GM12878 (cell line): ENCODE measurements around the gene HLA-DQB1. TPM values are rescaled to one million over a fixed set of nuclear protein-coding genes. Genes with fewer than 3 reads are reported as not detected.
"Not testable (repeated sequence)": the region's sequence is repeated elsewhere in the genome, so short reads cannot be mapped to it uniquely, and the experiment has no call there.

Experiments
- ATAC-seq: fragments of 200-7000 bp; cut with Tn5 transposase; 3 replicates; pipeline ENCODE4 v1.9.1; 2020; ENCODE audit warnings: mild to moderate bottlenecking, moderate library complexity
- BruUV-seq: library from RNA; stranded (reverse); fragments of 400-500 nt; replicated peaks from 2 replicates; lab custom pipeline; 2021; lab: Mats Ljungman, UMichigan
- CTCF ChIA-PET: fragments of 300-600 bp; sonication (Branson Sonifier 250); formaldehyde crosslinking; extraction: SDS; loops from one replicate; lab custom pipeline; 2021; ENCODE audit warnings: inconsistent platforms; lab: Yijun Ruan, JAX
- POLR2A ChIA-PET: fragments of 350-600 bp; formaldehyde crosslinking; extraction: SDS; loops from one replicate; lab custom pipeline; 2021; ENCODE audit warnings: inconsistent platforms; lab: Charles Lee
- RAD21 ChIA-PET: fragments of 300-600 bp; sonication (Branson Sonifier 250); formaldehyde crosslinking; loops from one replicate; lab custom pipeline; 2023; ENCODE audit warnings: antibody characterized with exemption; ENCODE audit not compliant: unreplicated experiment; lab: Charles Lee
- SMC1A ChIA-PET: fragments of 300-600 bp; sonication (Branson Sonifier 250); formaldehyde crosslinking; loops from one replicate; lab custom pipeline; 2023; ENCODE audit not compliant: unreplicated experiment, uncharacterized antibody; lab: Charles Lee
- DNase-seq: peaks from one replicate; pipeline ENCODE4 v3.0.0-alpha.2; 2011; ENCODE audit warnings: low read depth, low spot score
- FAIRE-seq: peaks from 3 replicates; lab custom pipeline; 2011; peaks lifted over from hg19 to GRCh38; lab: Jason Lieb, UNC
- H2AFZ ChIP-seq: 2 replicates; pipeline ENCODE4 v1.6.0; 2011; ENCODE audit warnings: low read depth, low read length, control low read depth; ENCODE audit not compliant: control insufficient read depth
- H3K27ac ChIP-seq: 2 replicates; pipeline ENCODE4 v1.5.1; 2011; ENCODE audit warnings: control low read depth; ENCODE audit not compliant: control insufficient read depth, insufficient read depth
- H3K27me3 ChIP-seq, 2 experiments: replicated peaks in 1 of 2; 2 replicates each; pipeline versions ENCODE4 v1.6.0 to v1.6.1; 2011; ENCODE audit warnings: low read length in 1 of 2; ENCODE audit not compliant: control insufficient read depth in 2 of 2, insufficient read depth in 2 of 2
- H3K36me3 ChIP-seq, 2 experiments: 2 replicates each; pipeline ENCODE4 v1.5.1; 2011; ENCODE audit warnings: low read length in 1 of 2; ENCODE audit not compliant: control insufficient read depth in 2 of 2, insufficient read depth in 2 of 2
- H3K4me1 ChIP-seq: 2 replicates; pipeline ENCODE4 v1.6.1; 2011; ENCODE audit warnings: mild to moderate bottlenecking, low read length, moderate library complexity, mixed read lengths; ENCODE audit not compliant: control insufficient read depth, insufficient read depth
- H3K4me2 ChIP-seq: 2 replicates; pipeline ENCODE4 v1.6.0; 2011; ENCODE audit warnings: control low read depth; ENCODE audit not compliant: control insufficient read depth, insufficient read depth
- H3K4me3 ChIP-seq: fragments of 200-600 bp; sonication (generic); 2 replicates; pipeline ENCODE4 v1.5.1; 2016
- H3K79me2 ChIP-seq: 2 replicates; pipeline ENCODE4 v1.6.0; 2011; ENCODE audit warnings: low read length; ENCODE audit not compliant: control insufficient read depth, insufficient read depth
- H3K9ac ChIP-seq: 2 replicates; pipeline ENCODE4 v1.8.0; 2011; ENCODE audit warnings: low read length, control low read depth, mixed read lengths; ENCODE audit not compliant: control insufficient read depth, insufficient read depth
- H3K9me3 ChIP-seq: replicated peaks from 3 replicates; pipeline ENCODE4 v1.5.1; 2011; ENCODE audit warnings: mild to moderate bottlenecking, low read length; ENCODE audit not compliant: control insufficient read depth, insufficient read depth
- H4K20me1 ChIP-seq: 2 replicates; pipeline ENCODE4 v1.6.0; 2011; ENCODE audit not compliant: control insufficient read depth, insufficient read depth
- ZBTB33 ChIP-seq: fragments of 450-650 bp; IDR thresholded peaks from 2 replicates; pipeline ENCODE4 v1.6.1; 2017; ENCODE audit warnings: mild to moderate bottlenecking
- WGBS: methylation state at CpG from one replicate; pipeline ENCODE4 v1.1.6; 2016; ENCODE audit warnings: low lambda C conversion rate; ENCODE audit not compliant: insufficient replicate concordance, insufficient coverage; ENCODE audit errors: missing lambda C conversion rate; 5-methylcytosine and 5-hydroxymethylcytosine counted together
- in situ Hi-C: fragments of 300-500 bp; cut with MboI; formaldehyde crosslinking; loops from 9 replicates; pipeline ENCODE4 v1.14.3; 2018; ENCODE audit warnings: mixed read lengths
- intact Hi-C: fragments of 100-400 bp; cut with micrococcal nuclease; formaldehyde crosslinking; loops from one replicate; pipeline ENCODE4 v1.14.2; 2022; ENCODE audit not compliant: unreplicated experiment
- polyA plus RNA-seq, 11 experiments: library from polyadenylated mRNA; depleted of rRNA in 4 of 11; unstranded in 6 of 11; stranded (reverse) in 5 of 11; fragments of >200 nt; fragmentation: Nextera tagmentation in 4 of 11; fragmentation: Illumina TruSeq in 1 of 11; extraction: Ambion mirVana in 4 of 11; extraction: Trizol in 1 of 11; gene quantifications; 1 replicate in 1 of 11; 2 replicates in 10 of 11; pipeline versions ENCODE4 v1.2.1 to v1.2.3, GENCODE V29; 2011 to 2016; ENCODE audit warnings: inconsistent platforms in 2 of 11, missing spikeins in 2 of 11, low read depth in 1 of 11
- total RNA-seq, 4 experiments: library from RNA; depleted of rRNA in 3 of 4; stranded (reverse); fragments of >200 nt in 3 of 4; fragmentation: Illumina TruSeq in 1 of 4; extraction: Trizol in 1 of 4; gene quantifications; 2 replicates each; pipeline versions ENCODE4 v1.2.1 to v1.2.3, GENCODE V29; 2013 to 2021

Gene HLA-DQB1
- total and polyA plus RNA-seq, 10 of the 15 experiments (the other 5 are each of a cell fraction or from before 2014, with no cell fraction given) = 38.1 to 403 (median 91.4) TPM

- H3K27ac ChIP-seq, H2AFZ ChIP-seq, intact Hi-C loops, H3K36me3 ChIP-seq: not testable (repeated sequence)
- TF ChIP-seq ZBTB33 = peak; percentile 94
- TF ChIP-seq, all 136 proteins: peak for 1; not testable (repeated sequence) for 135
- 81% methylated on average over 7 of the region's 7 CpGs for WGBS
- peaks cover 13% of the 10 kb centered on the region for H3K9me3 ChIP-seq
- H3K9ac ChIP-seq, CTCF ChIA-PET, H4K20me1 ChIP-seq, H3K79me2 ChIP-seq, ATAC-seq, H3K4me2 ChIP-seq, H3K4me3 ChIP-seq, H3K4me1 ChIP-seq, in situ Hi-C loops, POLR2A ChIA-PET, DNase-seq, BruUV-seq, H3K27me3 ChIP-seq, SMC1A ChIA-PET, FAIRE-seq: not testable (repeated sequence)
- RAD21 ChIA-PET = interaction anchor here (1.1 kb wide), 1 partner anchor 12 kb away, joined by 4 read pairs; no protein-coding TSS in a partner anchor
Measured at GRCh38 chr6:32674123-32674522, 7.7 kb upstream of the HLA-DQB1 start.

- POLR2A ChIA-PET = interaction anchor here (0.9 kb wide), 1 partner anchor 209 kb away, joined by 3 read pairs; no protein-coding TSS in a partner anchor
- ATAC-seq, H3K4me3 ChIP-seq, H2AFZ ChIP-seq, H3K27me3 ChIP-seq, CTCF ChIA-PET, intact Hi-C loops, FAIRE-seq, H3K27ac ChIP-seq, RAD21 ChIA-PET, DNase-seq, H4K20me1 ChIP-seq, BruUV-seq, SMC1A ChIA-PET, H3K36me3 ChIP-seq, H3K9ac ChIP-seq, in situ Hi-C loops, H3K79me2 ChIP-seq, H3K4me2 ChIP-seq: not testable (repeated sequence)
- Histone ChIP-seq H3K9me3 (peaks cover 11% of the 10 kb centered on the region), H3K4me1 (peaks cover 21% of the 10 kb centered on the region)
- WGBS = 52% methylated on average over 2 of the region's 2 CpGs
Measured at GRCh38 chr6:32671908-32672307, 5.5 kb upstream of the HLA-DQB1 start.
